ENCODE data around the gene USP25. TPM values are rescaled to one million over a fixed set of nuclear protein-coding genes. Genes with fewer than 3 reads are reported as not detected.

The USP25 gene
- total and polyA plus RNA-seq, 2 experiments from 2014 or later: 11.8 to 49.2 TPM

- TF ChIP-seq ZNF114 (CRISPR knock-in tag; IDR thresholded peaks at IDR 0.05): no peak
- no peak for TF ChIP-seq STAT1 (IDR thresholded peaks at IDR 0.05; ENCODE audit: unreplicated experiment)
- TF ChIP-seq CREB1 (CRISPR knock-in tag; IDR thresholded peaks at IDR 0.05; ENCODE audit: low read depth): no peak
- TF ChIP-seq, protein P1, sequence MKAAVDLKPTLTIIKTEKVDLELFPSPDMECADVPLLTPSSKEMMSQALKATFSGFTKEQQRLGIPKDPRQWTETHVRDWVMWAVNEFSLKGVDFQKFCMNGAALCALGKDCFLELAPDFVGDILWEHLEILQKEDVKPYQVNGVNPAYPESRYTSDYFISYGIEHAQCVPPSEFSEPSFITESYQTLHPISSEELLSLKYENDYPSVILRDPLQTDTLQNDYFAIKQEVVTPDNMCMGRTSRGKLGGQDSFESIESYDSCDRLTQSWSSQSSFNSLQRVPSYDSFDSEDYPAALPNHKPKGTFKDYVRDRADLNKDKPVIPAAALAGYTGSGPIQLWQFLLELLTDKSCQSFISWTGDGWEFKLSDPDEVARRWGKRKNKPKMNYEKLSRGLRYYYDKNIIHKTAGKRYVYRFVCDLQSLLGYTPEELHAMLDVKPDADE (IDR thresholded peaks at IDR 0.05): no peak
Observed at GRCh38 chr21:15732290-15732995, 2.7 kb downstream of the USP25 start (continued).

- H3K27ac Mint-ChIP-seq: no peak overlapping the region
- H3K9me3 Mint-ChIP-seq: no peaks in the 10 kb centered on the region
- H3K4me3 Mint-ChIP-seq: peak overlapping the region; percentile 63
- Histone ChIP-seq H3K9me2 (ENCODE audit: insufficient read depth) (no peaks in the 10 kb centered on the region), H3K4me2 (peak overlapping the region; percentile 82; the same call in 1 of the 2 replicates), H3K79me2 (replicated peaks; ENCODE audit: insufficient read depth) (peaks cover 75% of the 10 kb centered on the region), H3F3A (replicated peaks; ENCODE audit: low read depth) (no peaks in the 10 kb centered on the region), H2AFZ (no peak overlapping the region), H3K27me3 (ENCODE audit: insufficient read depth) (0 out of 2 replicates have a peak, but pooled peaks cover 7% of the 10 kb centered on the region), H3K4me3 (no peak overlapping the region; the same call in 1 of the 2 replicates), H4K20me1 (replicated peaks; ENCODE audit: insufficient read depth) (peaks cover 3% of the 10 kb centered on the region; the same call in 1 of the 2 replicates), H3K4me1 (ENCODE audit: insufficient read depth) (peaks cover 44% of the 10 kb centered on the region), H3K27ac (ENCODE audit: low read depth) (no peak overlapping the region), H3K36me3 (ENCODE audit: insufficient read depth) (no peaks in the 10 kb centered on the region)
- peaks cover 5% of the 10 kb centered on the region; the same call in 2 of the 3 replicates for H3K36me3 Mint-ChIP-seq (ENCODE audit: low read depth)
- H3K4me1 Mint-ChIP-seq: peaks cover 48% of the 10 kb centered on the region
- no peak for ATAC-seq
- H3K27me3 Mint-ChIP-seq (ENCODE audit: insufficient read depth, low read depth, poor library complexity): peaks cover 4% of the 10 kb centered on the region
- no peak for DNase-seq (ENCODE audit: low spot score)
- no peak for TF ChIP-seq JUNB (IDR thresholded peaks at IDR 0.05; ENCODE audit: unreplicated experiment)
- no peak for TF ChIP-seq ZNF331 (CRISPR knock-in tag; IDR thresholded peaks at IDR 0.05; ENCODE audit: low read depth)
- TF ChIP-seq STAT1 (IDR thresholded peaks at IDR 0.05; ENCODE audit: unreplicated experiment): no peak
- TF ChIP-seq REST (IDR thresholded peaks at IDR 0.05; ENCODE audit: unreplicated experiment): no peak
- no peak for TF ChIP-seq NANOG (IDR thresholded peaks at IDR 0.05; ENCODE audit: borderline replicate concordance)
- TF ChIP-seq, protein P1 (IDR thresholded peaks at IDR 0.05): no peak
- TF ChIP-seq CREB1 (CRISPR knock-in tag; IDR thresholded peaks at IDR 0.05; ENCODE audit: low read depth): no peak
- TF ChIP-seq EZH2phosphoT487 (IDR thresholded peaks at IDR 0.05; ENCODE audit: unreplicated experiment): no peak
- TF ChIP-seq, protein P2, sequence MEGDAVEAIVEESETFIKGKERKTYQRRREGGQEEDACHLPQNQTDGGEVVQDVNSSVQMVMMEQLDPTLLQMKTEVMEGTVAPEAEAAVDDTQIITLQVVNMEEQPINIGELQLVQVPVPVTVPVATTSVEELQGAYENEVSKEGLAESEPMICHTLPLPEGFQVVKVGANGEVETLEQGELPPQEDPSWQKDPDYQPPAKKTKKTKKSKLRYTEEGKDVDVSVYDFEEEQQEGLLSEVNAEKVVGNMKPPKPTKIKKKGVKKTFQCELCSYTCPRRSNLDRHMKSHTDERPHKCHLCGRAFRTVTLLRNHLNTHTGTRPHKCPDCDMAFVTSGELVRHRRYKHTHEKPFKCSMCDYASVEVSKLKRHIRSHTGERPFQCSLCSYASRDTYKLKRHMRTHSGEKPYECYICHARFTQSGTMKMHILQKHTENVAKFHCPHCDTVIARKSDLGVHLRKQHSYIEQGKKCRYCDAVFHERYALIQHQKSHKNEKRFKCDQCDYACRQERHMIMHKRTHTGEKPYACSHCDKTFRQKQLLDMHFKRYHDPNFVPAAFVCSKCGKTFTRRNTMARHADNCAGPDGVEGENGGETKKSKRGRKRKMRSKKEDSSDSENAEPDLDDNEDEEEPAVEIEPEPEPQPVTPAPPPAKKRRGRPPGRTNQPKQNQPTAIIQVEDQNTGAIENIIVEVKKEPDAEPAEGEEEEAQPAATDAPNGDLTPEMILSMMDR (conservative IDR thresholded peaks at IDR 0.05; ENCODE audit: low read depth in 2 of 2): no peak
- no peak for TF ChIP-seq ZNF114 (CRISPR knock-in tag; IDR thresholded peaks at IDR 0.05)
- TF ChIP-seq POLR2AphosphoS5 (IDR thresholded peaks at IDR 0.05; ENCODE audit: low read depth): no peak
Observed at GRCh38 chr21:15732996-15733329, 3.2 kb downstream of the USP25 start.

Data from GM23338 (cell line).